Fibroblast of skin of back (primary cell): ENCODE data around the gene PPP2R2B.

ENCODE experiments used
- DNase-seq: peaks from one replicate; pipeline ENCODE4 v3.0.0-alpha.2; 2013

The PPP2R2B gene

DNA sequence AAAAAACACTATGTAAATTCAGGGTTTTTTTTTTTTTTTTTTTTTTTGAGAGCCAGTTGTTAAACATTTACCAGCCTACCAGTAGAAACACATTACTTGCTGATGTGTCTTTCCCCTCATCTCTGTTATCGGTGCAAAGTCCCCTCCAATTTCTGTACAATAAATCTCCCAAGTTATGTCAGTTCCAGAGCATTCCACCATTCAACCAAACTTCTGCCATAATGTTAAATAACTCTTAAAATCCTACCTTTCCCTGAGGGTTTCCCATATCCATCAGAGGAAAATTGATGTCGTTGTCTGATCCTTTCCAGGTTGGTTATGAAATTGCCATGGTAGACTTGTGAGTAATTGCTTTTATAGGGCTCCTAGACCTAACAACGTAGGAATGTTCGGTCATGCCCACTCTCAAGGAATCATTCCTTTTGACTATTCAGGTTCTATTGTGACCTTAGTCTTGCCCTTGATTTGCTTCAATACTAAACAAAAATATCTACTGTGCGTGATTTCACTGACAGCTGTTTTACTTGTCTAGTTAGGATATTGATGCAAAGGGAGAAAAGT, 5.6 kb upstream of the PPP2R2B start:
- no peak for DNase-seq

DNA sequence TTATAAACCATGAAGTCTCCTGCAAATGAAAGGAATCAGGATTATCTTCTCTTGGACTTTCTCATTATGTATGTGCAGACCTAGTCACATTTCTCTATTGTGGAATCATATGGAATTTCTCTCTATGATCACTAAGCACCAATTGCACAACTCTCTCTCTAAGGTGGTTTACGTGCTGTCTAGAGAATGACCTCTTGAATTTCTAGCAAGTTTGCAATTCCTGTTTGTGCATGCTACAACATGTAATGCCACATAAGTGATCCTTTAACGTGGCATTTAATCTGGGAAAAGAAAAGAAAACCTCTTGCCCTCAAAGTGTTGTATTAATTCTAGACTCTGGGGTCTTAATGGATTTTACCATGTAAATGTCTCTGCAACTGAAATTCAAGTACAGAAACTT, 5.0 kb upstream of the PPP2R2B start:
- DNase-seq: no peak

DNA sequence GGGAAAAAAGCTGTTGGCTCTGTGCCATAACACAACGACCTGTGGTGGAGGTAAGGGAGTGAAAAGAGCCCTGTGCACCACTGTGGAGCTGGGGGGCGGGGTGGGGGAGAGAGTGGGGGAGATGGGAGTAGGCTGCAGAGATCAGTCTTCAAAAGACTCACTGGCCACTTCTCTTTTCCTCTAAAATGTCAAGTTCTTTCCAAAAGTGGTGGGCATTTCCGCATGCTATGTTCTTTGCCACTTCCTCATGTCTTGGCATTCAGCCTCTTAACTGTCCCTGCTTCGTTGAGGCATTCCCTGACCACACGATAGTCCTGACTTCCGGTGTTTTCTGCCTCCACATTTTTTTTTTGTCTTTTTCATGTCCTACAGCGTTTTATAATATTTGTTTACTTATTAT, 2.4 kb upstream of the PPP2R2B start:
- DNase-seq: no peak

DNA sequence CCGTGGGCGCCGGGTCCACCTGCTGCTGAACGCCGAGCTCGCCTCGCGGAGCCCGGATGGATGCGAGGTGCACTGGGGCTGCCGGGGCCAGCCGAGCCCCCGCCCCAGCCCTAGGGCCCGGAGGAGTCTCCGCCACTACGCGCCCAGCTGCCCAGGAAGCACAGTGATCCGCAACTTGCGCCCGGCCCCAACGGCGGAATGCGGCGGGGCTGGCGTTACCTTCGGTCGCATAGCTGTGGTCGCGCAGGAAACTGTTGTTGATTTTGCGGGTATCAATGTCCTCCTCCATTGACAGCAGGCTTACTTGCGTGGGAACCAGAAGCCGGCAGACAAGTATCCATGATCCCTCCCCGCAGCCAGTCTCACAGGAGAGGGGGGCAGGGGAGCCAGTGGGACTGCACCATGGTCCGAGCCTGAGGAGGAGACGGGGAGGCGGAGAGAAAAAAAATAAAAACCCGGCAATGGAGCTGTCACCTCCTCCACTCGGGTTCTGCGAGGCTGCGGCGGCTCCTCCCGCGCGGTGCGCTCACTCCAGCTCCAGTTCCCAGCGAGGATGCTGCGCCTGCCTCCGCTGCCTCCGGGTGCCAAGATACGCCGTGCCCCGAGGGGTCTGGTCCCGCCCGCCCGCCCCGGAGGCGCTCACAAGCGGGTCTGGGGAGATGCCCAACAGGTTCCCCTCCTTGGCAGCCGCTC, 628 bp downstream of the PPP2R2B start:
- no peak for DNase-seq

DNA sequence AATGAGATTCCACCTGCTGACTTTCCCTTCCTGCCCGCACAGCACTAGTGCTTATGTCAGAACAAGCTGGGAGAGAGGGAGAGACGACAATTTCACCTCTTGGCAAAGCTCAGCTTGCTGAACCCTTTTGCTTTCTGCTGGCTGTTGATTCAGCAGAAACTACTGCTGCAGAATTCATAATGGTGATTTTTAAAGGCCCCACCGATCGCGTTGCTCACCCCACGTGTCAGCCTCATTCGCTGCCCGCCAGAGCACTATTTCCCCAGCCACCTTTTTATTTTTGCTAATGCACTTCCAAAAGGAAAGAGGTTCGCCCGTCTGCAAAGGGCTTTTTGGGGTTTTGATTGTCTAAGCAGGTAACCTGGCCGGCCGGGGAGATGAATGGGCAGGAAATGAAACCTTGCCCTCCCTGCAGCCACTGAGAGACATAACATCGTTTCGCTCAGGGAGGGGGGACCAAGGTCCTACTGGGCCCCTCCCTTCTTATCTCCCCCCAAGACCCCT, 1.3 kb downstream of the PPP2R2B start:
- DNase-seq: no peak

DNA sequence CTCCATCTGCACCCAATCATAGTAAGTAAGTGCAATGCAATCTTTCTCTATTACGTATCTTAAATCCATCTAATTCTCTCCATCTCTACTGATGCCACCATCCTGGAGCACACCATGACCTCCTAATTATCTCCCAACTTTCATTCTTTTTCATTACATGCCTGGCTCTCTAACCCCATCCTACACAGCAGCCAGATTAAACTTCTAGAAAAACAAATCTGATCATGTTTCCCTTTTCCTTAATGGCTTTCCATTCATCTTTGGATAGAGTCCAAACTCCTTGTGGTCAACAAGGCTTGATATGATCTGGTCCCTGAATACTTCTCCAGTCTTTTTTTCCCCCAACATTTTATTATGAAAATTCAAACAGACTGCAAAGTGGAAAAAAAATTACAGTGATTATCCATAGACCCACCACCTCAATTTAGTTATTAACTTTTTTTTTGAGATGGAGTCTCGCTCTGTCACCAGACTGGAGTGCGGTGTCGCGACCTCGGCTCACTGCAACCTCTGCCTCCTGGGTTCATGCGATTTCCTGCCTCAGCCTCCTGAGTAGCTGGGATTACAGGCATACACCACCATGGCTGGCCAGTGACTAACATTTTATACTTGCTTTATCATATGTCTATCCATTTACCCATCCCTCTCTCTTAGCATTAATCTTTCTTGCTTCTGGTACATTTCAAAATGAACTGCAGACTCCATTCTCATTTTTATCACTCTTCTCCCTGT, 5.2 kb downstream of the PPP2R2B start:
- no peak for DNase-seq

DNA sequence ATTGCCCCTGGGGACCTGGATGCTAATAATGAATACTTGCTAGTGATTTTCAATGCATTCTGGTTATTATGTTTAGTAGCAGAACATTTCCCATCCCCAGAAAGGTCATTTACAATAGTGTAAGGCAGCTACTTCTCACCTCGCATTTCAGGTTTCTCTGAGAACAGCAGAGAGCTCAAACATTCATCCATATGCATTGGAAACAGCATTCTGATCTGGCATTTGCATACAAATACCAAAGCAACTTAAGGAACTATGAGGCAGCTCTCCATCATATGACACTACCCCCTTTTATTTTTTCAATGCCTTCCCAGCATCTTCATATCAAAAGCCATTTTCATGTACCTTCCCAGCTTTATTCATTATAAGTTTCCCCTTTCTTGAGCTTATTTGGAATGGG, 6.4 kb downstream of the PPP2R2B start:
- no peak for DNase-seq

DNA sequence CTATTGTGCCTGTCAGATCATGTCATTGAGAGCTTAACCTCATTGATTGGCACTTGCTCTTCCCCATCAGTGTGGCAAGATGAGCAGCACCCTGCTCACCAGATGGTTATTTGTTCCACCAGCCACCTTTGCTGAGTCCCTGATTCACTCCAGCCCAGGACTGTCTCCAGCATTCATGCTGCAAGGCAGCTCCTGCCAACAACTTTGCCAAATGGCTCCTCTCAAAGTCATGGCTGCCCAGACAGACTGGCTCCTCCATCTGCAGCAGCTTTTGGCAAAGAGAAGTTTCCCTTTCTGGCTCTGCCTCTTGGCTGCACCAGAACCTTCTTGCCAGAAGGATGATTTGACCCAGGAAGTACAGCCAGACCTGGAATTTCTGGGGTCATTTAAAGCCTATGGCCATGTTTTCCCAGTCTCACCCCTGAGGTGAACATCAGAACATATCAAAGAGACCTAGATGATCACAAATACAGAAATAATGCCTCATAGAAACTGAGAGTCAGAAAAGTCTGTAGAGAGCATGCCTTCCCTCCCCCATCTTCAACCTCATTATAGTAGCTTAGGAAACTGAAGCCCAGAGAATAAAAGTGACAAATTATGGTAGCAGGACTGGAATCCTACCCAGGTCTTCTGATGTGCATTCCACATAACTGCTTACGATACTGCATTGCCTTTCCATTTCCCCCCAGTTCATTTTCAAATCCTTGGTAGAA, 10.4 kb downstream of the PPP2R2B start:
- DNase-seq: no peak

DNA sequence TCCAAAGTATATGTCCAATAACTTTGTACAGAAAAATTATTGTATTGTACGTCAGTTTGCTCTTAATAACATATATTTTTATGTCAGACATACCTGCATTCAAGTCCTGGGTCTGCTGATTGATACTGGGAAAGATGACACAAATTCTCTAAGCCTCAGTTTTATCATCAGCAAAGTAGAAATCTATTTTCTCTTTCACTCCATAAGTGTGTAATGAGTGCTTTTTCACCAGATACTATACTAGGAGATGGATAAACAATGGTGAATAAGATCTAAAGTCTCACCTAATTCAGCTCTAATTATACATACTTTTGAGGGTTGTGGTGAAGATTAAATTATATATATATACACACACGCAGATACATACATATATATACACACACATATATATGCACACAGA, 12.3 kb downstream of the PPP2R2B start:
- DNase-seq: no peak

DNA sequence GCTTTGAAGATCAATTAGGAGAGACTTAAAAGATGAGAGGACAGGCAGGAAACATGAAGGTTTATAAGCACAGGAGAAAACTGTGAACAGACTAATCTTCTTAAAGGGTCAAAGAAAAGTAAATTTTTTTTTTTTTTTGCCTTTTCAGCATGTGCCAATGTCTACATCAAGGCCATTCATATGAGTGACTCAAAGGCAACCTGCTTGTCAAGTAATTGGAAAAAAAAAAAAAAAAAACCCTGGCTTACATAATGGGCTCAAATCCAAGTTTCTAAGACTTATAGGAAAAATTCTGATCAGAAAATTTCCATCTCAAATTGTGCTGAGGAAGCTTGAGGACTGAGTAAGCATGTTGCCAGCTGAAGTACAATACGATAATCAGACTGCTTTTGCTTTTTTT, 15.9 kb downstream of the PPP2R2B start:
- DNase-seq: no peak

DNA sequence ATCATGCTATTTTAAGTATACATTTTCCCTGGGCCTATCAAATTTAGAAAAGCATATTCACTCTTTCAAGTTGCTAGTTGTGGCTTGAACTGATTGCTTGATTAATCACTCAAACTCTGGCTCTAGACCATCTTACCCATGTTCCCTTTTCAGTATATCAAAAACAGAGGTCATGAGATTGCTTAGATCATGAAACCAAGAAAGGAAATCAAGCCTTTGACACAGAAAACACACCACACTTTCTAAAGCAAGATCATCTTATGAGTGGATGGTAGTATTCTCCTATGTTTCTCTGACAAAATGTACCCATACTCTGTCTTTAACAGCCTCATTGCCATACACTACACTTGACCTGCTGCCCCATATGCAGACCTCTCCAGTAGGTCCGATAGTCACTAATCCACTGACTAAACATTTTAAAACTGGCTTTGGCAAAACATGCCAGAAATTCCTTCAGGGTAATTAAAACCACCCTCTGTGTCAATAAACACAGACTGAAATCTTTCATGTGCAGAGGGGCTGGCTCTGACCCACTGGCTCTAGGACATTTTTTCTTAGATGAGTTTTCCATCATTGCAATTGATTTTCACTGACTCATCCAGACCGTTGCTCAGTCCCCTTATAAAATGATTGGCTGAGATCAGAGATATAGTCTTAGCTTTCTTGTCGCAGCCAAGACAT, 18.2 kb downstream of the PPP2R2B start:
- DNase-seq: peak; percentile 8

DNA sequence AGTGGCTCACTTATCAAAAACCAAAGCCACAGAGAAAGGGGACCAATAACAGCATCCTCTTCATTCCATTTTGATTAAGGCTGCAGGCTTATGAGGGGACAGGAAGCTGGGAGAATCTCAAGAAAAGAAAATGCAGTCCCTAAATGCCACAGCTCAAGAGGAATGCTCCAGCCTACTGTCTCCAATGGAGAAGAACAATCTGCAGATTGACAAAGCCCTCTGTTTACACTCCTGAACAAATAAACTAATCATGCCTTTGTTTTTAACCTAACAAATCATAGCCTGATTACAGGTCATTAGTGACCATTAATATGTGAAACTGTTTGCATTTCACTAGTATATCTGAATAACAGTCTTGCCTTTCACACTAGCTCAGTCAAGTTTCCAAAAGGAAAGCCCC, 26.5 kb downstream of the PPP2R2B start:
- no peak for DNase-seq

DNA sequence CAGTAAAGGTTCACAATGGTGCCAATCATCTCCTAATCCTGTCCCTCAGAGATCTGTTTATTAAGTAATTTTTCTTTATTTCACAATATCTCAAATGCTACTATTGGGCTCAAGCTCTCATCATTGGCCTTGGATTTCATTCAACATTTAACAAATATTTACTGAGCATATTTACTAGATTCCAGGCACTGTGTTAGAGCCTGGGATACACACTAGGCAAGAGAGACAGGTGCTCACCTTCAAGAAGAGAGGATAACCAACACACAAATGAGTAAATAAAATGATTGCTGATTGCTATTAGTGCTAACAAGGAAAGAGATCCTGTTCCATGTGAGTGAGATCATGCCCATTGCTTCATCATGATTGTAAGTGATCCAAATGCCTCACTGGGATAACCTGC, 27.4 kb downstream of the PPP2R2B start:
- no peak for DNase-seq

DNA sequence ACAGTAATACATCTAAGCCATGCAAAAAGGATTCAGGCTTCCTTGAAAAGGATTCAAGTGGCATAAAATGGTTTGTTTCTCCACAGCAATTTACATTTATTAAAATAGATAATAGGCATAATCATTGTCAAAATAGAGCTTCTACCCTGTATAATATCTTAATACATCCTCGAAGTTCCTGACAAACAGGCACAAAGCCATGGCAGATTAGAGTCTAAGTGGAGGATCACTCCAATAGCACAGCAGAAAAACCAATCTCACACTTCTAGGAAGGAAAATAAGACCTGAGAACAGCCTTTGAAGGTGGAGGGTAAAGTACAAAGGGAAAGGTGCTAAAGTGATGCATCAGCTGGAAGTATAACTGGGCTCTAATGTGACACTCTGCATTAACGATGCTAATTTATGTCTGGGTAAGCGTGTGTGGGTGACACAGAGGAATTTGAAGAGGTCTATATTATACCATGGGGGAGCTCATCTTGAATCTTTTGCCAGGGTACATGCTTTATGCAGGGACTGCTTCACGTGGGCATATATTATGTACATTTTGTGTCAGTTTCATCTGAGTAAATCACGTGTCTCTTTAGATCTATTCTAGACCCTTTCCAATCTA, 28.8 kb downstream of the PPP2R2B start:
- DNase-seq: no peak

DNA sequence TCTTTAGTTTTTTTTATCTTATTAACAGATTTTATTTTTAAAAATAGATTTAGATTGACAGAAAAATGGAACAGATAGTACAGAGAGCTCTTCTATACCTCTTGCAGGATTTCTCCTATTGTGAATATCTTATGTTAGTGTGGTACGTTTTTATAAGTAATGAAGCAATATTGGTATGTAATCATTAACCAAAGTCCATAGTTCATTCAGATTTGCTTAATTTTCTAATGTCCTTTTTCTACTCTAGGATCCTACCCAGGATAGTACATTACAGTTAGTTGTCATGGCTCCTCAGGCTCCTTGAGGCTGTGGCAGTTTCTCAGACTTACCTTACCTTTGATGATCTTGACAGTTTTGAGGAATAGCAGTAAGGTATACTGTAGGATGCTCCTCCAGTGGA, 30.4 kb downstream of the PPP2R2B start:
- DNase-seq: no peak

DNA sequence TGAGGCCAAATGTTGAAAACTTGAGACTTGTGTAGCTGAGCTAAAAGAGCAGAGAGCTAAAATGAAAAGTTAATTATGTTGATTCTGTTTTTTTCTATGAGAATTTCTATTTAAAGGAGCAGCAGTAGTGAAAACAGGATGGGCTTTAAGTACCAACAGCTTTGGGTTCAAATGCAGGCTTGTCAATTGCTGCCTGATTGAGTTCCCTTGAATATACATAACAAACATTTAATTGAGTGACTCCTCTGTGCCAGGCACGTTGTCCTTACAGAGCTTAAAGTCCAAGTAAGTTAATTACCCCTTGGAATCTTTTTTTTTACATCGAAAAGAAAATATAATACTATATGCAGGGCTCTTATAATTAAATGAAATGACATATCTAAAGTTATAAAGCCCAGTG, 38.5 kb downstream of the PPP2R2B start:
- DNase-seq: no peak

DNA sequence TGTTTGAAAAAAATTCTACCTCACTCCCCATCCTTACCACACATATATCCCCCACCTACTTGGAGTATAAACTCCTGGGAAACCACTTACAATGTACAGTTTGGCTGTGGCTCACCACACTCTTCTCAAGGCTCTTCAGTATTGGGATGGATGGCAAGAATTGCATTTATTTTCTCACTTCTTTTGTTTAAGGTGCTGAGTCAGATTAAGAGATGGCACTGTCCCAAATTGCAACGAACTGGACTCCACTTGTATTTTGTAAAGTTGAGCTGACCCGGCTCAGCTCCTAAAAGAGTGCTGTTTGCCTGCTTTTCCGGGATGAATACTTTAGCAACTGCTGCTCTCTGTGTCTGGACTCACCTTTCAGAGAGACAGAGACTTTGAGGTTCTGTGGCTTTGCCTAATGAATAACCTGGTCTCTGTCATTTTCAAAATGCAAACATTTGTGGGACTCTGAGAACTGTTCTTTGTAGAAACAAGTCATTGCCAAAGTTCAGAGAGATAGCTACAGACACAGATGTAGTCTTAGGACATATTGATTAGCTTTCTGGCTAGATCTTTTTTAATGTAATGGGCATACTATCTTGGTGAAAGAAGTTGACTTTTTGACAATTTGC, 42.2 kb downstream of the PPP2R2B start:
- no peak for DNase-seq

DNA sequence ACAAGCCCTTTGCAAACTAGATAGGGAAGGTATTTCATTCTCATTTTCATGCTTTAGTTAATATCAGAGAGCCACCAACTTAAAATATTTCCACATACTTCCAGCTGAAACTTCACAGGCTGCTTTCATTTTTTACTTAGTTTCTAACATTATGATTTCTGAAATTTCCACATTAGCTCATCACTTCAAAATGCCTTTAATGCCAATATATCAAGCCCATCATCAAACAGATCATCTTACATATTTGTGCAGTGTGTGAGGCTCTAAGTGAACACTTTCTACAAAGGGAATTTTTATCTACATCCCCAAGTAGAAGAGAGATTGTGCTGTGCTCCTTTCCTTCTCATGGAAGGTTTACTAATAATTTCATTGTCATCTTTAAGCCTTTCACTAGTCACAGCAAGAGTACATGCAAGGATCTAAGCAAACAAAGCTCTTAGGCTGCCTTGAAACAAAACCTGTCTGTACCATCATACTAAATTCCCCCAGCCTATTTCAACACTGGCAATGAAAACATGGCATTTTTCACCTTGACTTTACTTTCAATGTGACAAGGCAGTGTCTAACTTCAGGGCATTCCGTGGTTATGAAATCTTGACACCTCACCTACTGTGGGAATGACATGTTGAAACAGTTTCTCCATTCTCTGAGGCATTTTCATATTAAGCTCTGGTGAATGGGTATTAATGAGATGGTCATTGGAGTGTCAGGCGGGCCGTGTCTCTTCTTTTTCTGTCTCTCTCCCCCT, 45.4 kb downstream of the PPP2R2B start:
- no peak for DNase-seq

DNA sequence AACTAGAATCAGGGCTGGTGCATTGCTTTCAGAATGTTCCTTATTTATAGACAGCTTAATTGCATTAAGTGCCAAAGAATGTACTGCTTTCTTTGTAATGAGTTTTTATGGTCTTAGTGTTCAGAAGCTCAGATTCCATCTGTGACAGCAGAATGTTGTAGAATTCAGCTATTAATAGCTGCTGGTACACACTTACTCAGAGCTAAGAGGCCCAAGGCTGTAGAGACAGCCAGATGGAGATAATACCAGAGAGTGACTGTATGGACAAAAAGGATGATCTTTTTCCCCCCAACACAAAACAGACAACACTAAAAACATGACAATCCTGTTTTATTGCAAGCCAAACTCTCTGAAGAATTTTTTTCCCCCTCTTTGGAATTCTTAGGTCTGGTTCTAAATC, 50.2 kb downstream of the PPP2R2B start:
- DNase-seq: no peak

DNA sequence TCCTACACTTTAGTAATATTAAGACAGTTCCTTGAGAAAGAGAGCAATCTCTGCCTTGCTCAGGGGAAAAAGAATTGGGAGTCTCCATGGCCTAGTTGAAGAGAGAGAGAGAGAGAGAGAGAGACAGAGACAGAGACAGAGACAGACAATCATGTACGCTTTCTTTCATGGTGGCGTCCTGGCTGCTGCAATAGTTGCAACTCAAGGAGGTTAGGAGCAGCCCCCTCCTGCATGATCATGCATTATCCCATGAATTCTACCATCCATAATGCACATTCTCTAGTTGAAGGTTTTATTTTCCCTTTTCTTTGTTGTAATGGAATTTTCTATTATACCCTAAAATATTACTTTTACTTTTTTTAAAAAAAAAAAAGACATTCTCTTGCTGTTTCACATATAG, 50.7 kb downstream of the PPP2R2B start:
- DNase-seq: no peak

DNA sequence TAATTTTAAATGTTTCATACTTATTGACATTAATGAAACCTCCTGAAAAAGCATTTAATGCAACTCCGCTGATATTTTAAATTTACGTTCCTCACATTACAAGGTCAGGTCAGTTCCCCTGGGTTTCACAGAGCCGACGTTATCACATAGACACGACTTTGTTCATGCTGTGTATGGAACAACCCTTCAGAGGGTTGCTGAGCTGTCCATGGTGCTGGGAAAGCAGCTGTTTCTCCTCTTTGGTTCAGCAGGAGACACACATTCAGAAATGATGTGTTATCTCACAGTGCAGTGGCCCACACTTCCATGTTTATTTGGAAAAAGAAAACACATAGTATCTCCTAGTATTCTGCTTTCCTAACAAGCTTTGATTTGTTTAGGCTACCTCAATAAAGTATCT, 53.5 kb downstream of the PPP2R2B start:
- peak; percentile 26 for DNase-seq
